D341Med (cell line): ENCODE measurements around the gene EPN3.

ENCODE experiments used
- DNase-seq: peaks from one replicate; pipeline ENCODE4 v3.0.0; 2012; ENCODE audit warnings: low spot score

Gene EPN3

GRCh38 chr17:50590946-50591737 is 58.6 kb downstream of the EPN3 start:
- DNase-seq, result no peak

- peak; percentile 90 for DNase-seq
These were observed 60.8 kb downstream of the EPN3 start for GRCh38 chr17:50593321-50593720.
